G401.6 (cell line): ENCODE measurements around the gene SLC46A3.

Source experiments
- FAIRE-seq: peaks from 2 replicates; lab custom pipeline; 2012; peaks lifted over from hg19 to GRCh38; lab: Jason Lieb, UNC

The SLC46A3 gene

GRCh38 chr13:28680541-28680940 lies 38.2 kb downstream of the SLC46A3 start:
- FAIRE-seq, result no peak

- peak; percentile 86 for FAIRE-seq
These were observed 39.1 kb downstream of the SLC46A3 start for GRCh38 chr13:28679628-28680027.

- FAIRE-seq, result no peak
These were observed 40.0 kb downstream of the SLC46A3 start for GRCh38 chr13:28678809-28679208.

GRCh38 chr13:28671126-28671792 lies 47.5 kb downstream of the SLC46A3 start:
- FAIRE-seq, result no peak

GRCh38 chr13:28666897-28667488 lies 51.8 kb downstream of the SLC46A3 start:
- no peak for FAIRE-seq

- FAIRE-seq, result no peak
These were observed 59.2 kb downstream of the SLC46A3 start for GRCh38 chr13:28659621-28659970.

GRCh38 chr13:28658796-28659620 lies 59.8 kb downstream of the SLC46A3 start, which contains the start of gene POMP:
TSS of gene POMP (plus strand) at chr13:28659130. CDS start at chr13:28659185, 55 bp downstream.
- FAIRE-seq, result peak; percentile 76

- FAIRE-seq, result no peak
These were observed 60.3 kb downstream of the SLC46A3 start for GRCh38 chr13:28658539-28658795.

GRCh38 chr13:28657784-28658538 lies 60.8 kb downstream of the SLC46A3 start:
- FAIRE-seq, result no peak

- FAIRE-seq, result no peak
These were observed 63.2 kb downstream of the SLC46A3 start for GRCh38 chr13:28655561-28655960.

GRCh38 chr13:28654276-28654675 lies 64.5 kb downstream of the SLC46A3 start:
- no peak for FAIRE-seq

- no peak for FAIRE-seq
These were observed 65.7 kb downstream of the SLC46A3 start for GRCh38 chr13:28653111-28653510.

GRCh38 chr13:28651810-28652401 lies 66.9 kb downstream of the SLC46A3 start:
- FAIRE-seq, result no peak

GRCh38 chr13:28650284-28650683 lies 68.5 kb downstream of the SLC46A3 start:
- no peak for FAIRE-seq
